H1 (cell line): ENCODE results near the gene C22orf42.

Experiments used
- KDM5A ChIP-seq: fragments of 200-600 bp; IDR thresholded peaks from 2 replicates; pipeline ENCODE4 v1.7.1; 2012; ENCODE audit warnings: mild to moderate bottlenecking, low read length, inconsistent platforms, mixed read lengths
- POLR2AphosphoS5 ChIP-seq: IDR thresholded peaks from 2 replicates; pipeline ENCODE4 v1.6.1; 2011; ENCODE audit warnings: low read depth, low read length
- TF ChIP-seq, protein P1 (sequence below), 3 experiments: IDR thresholded peaks; 1 replicate in 2 of 3; 2 replicates in 1 of 3; pipeline versions ENCODE4 v1.5.1 to v1.6.1; 2011; ENCODE audit warnings: low read length in 3 of 3, mild to moderate bottlenecking in 3 of 3, inconsistent platforms in 2 of 3, low read depth in 1 of 3, moderate library complexity in 1 of 3; ENCODE audit not compliant: insufficient read depth in 1 of 3; ENCODE audit errors: control extremely low read depth in 1 of 3

DNA sequence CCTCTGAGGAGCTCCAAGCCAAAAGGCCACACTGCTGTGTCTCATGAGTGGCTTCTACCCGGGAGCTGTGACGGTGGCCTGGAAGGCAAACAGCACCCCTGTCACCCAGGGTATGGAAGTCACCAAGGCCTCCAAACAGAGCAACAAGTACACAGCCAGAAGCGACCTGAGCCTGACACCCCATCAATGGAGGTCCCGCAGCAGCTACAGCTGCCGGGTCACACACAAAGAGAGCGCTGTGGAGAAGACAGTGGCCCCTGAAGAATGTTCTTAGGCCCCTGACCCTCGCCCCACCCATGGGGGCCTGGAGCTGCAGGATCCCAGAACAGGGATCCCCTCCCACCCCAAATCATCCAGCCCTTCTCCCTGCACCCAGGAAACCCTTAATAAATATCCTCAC is 40.9 kb upstream of the C22orf42 start:
- TF ChIP-seq KDM5A (no peak), POLR2AphosphoS5 (no peak)
- TF ChIP-seq, protein P1, sequence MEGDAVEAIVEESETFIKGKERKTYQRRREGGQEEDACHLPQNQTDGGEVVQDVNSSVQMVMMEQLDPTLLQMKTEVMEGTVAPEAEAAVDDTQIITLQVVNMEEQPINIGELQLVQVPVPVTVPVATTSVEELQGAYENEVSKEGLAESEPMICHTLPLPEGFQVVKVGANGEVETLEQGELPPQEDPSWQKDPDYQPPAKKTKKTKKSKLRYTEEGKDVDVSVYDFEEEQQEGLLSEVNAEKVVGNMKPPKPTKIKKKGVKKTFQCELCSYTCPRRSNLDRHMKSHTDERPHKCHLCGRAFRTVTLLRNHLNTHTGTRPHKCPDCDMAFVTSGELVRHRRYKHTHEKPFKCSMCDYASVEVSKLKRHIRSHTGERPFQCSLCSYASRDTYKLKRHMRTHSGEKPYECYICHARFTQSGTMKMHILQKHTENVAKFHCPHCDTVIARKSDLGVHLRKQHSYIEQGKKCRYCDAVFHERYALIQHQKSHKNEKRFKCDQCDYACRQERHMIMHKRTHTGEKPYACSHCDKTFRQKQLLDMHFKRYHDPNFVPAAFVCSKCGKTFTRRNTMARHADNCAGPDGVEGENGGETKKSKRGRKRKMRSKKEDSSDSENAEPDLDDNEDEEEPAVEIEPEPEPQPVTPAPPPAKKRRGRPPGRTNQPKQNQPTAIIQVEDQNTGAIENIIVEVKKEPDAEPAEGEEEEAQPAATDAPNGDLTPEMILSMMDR (IDR thresholded peaks at IDR 0.05; ENCODE audit: control extremely low read depth in 1 of 3, insufficient read depth in 1 of 3, low read depth in 1 of 3, low read length in 3 of 3) = no peak
